ENCODE results near the gene ARSG. TPM values are rescaled to one million over a fixed set of nuclear protein-coding genes. Genes with fewer than 3 reads are reported as not detected.

ARSG gene
- total and polyA plus RNA-seq, 9 of the 15 experiments (the other 6 are each of a cell fraction or from before 2014, with no cell fraction given), result 1.0 to 5.6 (median 1.8) TPM

DNA sequence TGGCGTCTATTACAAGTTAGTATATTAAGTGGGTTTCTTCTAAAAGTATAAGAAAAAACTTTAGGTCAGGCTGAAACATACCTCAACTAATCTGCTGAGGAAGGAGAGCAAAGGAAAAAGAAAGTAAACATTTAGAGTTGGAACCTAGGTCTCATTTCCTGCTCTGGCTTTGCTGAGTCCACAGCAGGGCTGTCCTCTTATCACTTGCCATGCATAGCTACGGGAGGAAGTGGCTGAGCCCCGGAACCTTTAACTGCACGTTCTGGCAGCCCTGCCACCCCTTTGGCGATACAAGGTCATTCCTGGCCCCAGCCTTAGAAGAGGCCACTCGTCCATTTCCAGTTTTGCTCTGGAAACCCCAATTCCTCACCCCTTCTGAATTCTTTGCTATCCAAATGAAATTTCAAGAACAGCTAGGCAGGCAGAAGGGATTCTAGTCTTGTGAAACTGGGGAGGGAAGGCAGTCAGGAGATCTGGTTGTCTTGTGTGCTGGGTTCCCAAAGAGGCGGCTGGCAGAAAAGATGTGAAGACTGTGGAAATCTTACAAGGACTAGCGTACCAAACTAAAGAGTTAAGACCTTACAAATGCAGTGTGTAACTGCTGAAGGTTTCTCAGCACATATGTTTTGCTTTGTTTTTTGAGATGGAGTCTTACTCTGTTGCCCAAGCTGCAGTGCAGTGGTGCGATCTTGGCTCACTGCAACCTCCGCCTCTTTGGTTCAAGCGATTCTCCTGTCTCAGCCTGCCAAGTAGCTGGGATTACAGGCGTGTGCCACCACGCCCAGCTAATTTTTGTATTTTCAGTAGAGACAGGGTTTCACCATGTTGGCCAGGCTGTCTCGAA lies 146.9 kb downstream of the ARSG start (continued):
- TF ChIP-seq, protein P1, sequence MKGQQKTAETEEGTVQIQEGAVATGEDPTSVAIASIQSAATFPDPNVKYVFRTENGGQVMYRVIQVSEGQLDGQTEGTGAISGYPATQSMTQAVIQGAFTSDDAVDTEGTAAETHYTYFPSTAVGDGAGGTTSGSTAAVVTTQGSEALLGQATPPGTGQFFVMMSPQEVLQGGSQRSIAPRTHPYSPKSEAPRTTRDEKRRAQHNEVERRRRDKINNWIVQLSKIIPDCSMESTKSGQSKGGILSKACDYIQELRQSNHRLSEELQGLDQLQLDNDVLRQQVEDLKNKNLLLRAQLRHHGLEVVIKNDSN (CRISPR knock-in tag; IDR thresholded peaks at IDR 0.05), result no peak
- no peak for TF ChIP-seq MECOM (CRISPR knock-in tag; IDR thresholded peaks at IDR 0.05)
- TF ChIP-seq MCM3 (IDR thresholded peaks at IDR 0.05), result no peak
- no peak for TF ChIP-seq CHD2 (IDR thresholded peaks at IDR 0.05; ENCODE audit: low read depth, low read length)
- TF ChIP-seq KDM2B (CRISPR knock-in tag; IDR thresholded peaks at IDR 0.05), result no peak
- TF ChIP-seq, protein P2, sequence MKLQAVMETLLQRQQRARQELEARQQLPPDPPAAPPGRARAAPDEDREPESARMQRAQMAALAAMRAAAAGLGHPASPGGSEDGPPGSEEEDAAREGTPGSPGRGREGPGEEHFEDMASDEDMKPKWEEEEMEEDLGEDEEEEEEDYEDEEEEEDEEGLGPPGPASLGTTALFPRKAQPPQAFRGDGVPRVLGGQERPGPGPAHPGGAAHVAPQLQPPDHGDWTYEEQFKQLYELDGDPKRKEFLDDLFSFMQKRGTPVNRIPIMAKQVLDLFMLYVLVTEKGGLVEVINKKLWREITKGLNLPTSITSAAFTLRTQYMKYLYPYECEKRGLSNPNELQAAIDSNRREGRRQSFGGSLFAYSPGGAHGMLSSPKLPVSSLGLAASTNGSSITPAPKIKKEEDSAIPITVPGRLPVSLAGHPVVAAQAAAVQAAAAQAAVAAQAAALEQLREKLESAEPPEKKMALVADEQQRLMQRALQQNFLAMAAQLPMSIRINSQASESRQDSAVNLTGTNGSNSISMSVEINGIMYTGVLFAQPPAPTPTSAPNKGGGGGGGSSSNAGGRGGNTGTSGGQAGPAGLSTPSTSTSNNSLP (IDR thresholded peaks at IDR 0.05; ENCODE audit: borderline replicate concordance, low read depth, low read length), result peak; percentile 39; the same call in 1 of the 2 replicates
- no peak for TF ChIP-seq ZNF444 (CRISPR knock-in tag; IDR thresholded peaks at IDR 0.05)
- TF ChIP-seq ARID2 (IDR thresholded peaks at IDR 0.05), result no peak
- no peak for TF ChIP-seq PRMT5 (CRISPR knock-in tag; IDR thresholded peaks at IDR 0.05)
- TF ChIP-seq C11orf30 (IDR thresholded peaks at IDR 0.05; ENCODE audit: low read depth), result no peak
- TF ChIP-seq CBFA2T2 (conservative IDR thresholded peaks at IDR 0.05), result peak; percentile 39
- TF ChIP-seq, protein P3, sequence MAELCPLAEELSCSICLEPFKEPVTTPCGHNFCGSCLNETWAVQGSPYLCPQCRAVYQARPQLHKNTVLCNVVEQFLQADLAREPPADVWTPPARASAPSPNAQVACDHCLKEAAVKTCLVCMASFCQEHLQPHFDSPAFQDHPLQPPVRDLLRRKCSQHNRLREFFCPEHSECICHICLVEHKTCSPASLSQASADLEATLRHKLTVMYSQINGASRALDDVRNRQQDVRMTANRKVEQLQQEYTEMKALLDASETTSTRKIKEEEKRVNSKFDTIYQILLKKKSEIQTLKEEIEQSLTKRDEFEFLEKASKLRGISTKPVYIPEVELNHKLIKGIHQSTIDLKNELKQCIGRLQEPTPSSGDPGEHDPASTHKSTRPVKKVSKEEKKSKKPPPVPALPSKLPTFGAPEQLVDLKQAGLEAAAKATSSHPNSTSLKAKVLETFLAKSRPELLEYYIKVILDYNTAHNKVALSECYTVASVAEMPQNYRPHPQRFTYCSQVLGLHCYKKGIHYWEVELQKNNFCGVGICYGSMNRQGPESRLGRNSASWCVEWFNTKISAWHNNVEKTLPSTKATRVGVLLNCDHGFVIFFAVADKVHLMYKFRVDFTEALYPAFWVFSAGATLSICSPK (IDR thresholded peaks at IDR 0.05; ENCODE audit: borderline replicate concordance), result no peak
- no peak for TF ChIP-seq ZNF586 (CRISPR knock-in tag; conservative IDR thresholded peaks at IDR 0.05)
- no peak for TF ChIP-seq TEAD2 (tag; IDR thresholded peaks at IDR 0.05)
- peak; percentile 49; the same call in 1 of the 2 replicates for TF ChIP-seq RBFOX2 (IDR thresholded peaks at IDR 0.05; ENCODE audit: low read depth, low read length)
- no peak for TF ChIP-seq KAT8 (IDR thresholded peaks at IDR 0.05; ENCODE audit: low read depth)
- peak in 1 of 3 experiments; percentile 28 for TF ChIP-seq YY1 (IDR thresholded peaks at IDR 0.05; ENCODE audit: borderline replicate concordance in 1 of 3, control insufficient read depth in 1 of 3, extremely low read depth in 1 of 3, insufficient read depth in 3 of 3, insufficient read length in 1 of 3, insufficient replicate concordance in 2 of 3, low read depth in 1 of 3, low read length in 2 of 3)
- TF ChIP-seq ZBTB1 (CRISPR knock-in tag; IDR thresholded peaks at IDR 0.05; ENCODE audit: borderline replicate concordance, low read depth), result no peak
- TF ChIP-seq, protein P4, sequence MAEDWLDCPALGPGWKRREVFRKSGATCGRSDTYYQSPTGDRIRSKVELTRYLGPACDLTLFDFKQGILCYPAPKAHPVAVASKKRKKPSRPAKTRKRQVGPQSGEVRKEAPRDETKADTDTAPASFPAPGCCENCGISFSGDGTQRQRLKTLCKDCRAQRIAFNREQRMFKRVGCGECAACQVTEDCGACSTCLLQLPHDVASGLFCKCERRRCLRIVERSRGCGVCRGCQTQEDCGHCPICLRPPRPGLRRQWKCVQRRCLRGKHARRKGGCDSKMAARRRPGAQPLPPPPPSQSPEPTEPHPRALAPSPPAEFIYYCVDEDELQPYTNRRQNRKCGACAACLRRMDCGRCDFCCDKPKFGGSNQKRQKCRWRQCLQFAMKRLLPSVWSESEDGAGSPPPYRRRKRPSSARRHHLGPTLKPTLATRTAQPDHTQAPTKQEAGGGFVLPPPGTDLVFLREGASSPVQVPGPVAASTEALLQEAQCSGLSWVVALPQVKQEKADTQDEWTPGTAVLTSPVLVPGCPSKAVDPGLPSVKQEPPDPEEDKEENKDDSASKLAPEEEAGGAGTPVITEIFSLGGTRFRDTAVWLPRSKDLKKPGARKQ (CRISPR knock-in tag; IDR thresholded peaks at IDR 0.05), result no peak
- TF ChIP-seq ZNF408 (CRISPR knock-in tag; IDR thresholded peaks at IDR 0.05; ENCODE audit: low read depth), result no peak
- TF ChIP-seq, protein P5, sequence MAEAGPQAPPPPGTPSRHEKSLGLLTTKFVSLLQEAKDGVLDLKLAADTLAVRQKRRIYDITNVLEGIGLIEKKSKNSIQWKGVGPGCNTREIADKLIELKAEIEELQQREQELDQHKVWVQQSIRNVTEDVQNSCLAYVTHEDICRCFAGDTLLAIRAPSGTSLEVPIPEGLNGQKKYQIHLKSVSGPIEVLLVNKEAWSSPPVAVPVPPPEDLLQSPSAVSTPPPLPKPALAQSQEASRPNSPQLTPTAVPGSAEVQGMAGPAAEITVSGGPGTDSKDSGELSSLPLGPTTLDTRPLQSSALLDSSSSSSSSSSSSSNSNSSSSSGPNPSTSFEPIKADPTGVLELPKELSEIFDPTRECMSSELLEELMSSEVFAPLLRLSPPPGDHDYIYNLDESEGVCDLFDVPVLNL (CRISPR knock-in tag; IDR thresholded peaks at IDR 0.05; ENCODE audit: low read depth), result no peak
